H9 (cell line): ENCODE results near the gene BCAS3. TPM values are rescaled to one million over a fixed set of nuclear protein-coding genes. Genes with fewer than 3 reads are reported as not detected.
A peak's percentile ranks its signal among the peaks of the same experiment; 100 is the strongest.

ENCODE experiments used
- DNase-seq: peaks from one replicate; pipeline ENCODE4 v3.0.0-alpha.2; 2017
- H2AFZ ChIP-seq: one replicate; pipeline ENCODE4 v1.6.1; 2013; ENCODE audit warnings: mild to moderate bottlenecking, low read length, control low read depth, moderate library complexity
- H2AK5ac ChIP-seq: 2 replicates; pipeline ENCODE4 v1.6.1; 2013; ENCODE audit warnings: low read length, control low read depth, mixed read lengths; ENCODE audit not compliant: insufficient read length
- H2BK120ac ChIP-seq: one replicate; pipeline ENCODE4 v1.6.1; 2013; ENCODE audit warnings: low read depth, mild to moderate bottlenecking, low read length, control low read depth, inconsistent platforms; ENCODE audit not compliant: poor library complexity, severe bottlenecking
- H2BK12ac ChIP-seq: 2 replicates; pipeline ENCODE4 v1.6.1; 2013; ENCODE audit warnings: low read length, control low read depth, mixed read lengths, low read depth; ENCODE audit not compliant: insufficient read length
- H2BK15ac ChIP-seq: 2 replicates; pipeline ENCODE4 v1.6.1; 2013; ENCODE audit warnings: low read depth, low read length, control low read depth
- H2BK20ac ChIP-seq: one replicate; pipeline ENCODE4 v1.6.1; 2013; ENCODE audit warnings: low read depth, mild to moderate bottlenecking, low read length, control low read depth, inconsistent platforms; ENCODE audit not compliant: poor library complexity, severe bottlenecking
- H2BK5ac ChIP-seq: 2 replicates; pipeline ENCODE4 v1.6.1; 2013; ENCODE audit warnings: low read length, control low read depth, mixed read lengths; ENCODE audit not compliant: insufficient read length
- H3K14ac ChIP-seq: 2 replicates; pipeline ENCODE4 v1.6.1; 2013; ENCODE audit warnings: low read length, control low read depth; ENCODE audit not compliant: insufficient read depth
- H3K18ac ChIP-seq: 2 replicates; pipeline ENCODE4 v1.6.1; 2013; ENCODE audit warnings: low read depth, mild to moderate bottlenecking, mixed read lengths, low read length, control low read depth; ENCODE audit not compliant: insufficient read length
- H3K23ac ChIP-seq: 2 replicates; pipeline ENCODE4 v1.6.1; 2013; ENCODE audit warnings: low read length, control low read depth, mixed read lengths, low read depth; ENCODE audit not compliant: insufficient read length
- H3K23me2 ChIP-seq: 2 replicates; pipeline ENCODE4 v1.6.1; 2013; ENCODE audit warnings: low read depth, mild to moderate bottlenecking, mixed read lengths, low read length, control low read depth; ENCODE audit not compliant: insufficient read length, poor library complexity, severe bottlenecking
- H3K27ac ChIP-seq: 2 replicates; pipeline ENCODE4 v1.5.1; 2013; ENCODE audit warnings: low read length, control low read depth, mixed read lengths, low read depth; ENCODE audit not compliant: insufficient read length
- H3K27me3 ChIP-seq: 2 replicates; pipeline ENCODE4 v1.6.1; 2013; ENCODE audit warnings: low read length, control low read depth, inconsistent platforms; ENCODE audit not compliant: insufficient read depth
- H3K4ac ChIP-seq: 2 replicates; pipeline ENCODE4 v1.6.1; 2013; ENCODE audit warnings: low read depth, mild to moderate bottlenecking, control low read depth, inconsistent platforms, low read length, moderate library complexity
- H3K4me1 ChIP-seq: 2 replicates; pipeline ENCODE4 v1.6.1; 2013; ENCODE audit warnings: low read length, control low read depth, inconsistent platforms; ENCODE audit not compliant: insufficient read depth
- H3K4me2 ChIP-seq: 2 replicates; pipeline ENCODE4 v1.6.1; 2013; ENCODE audit warnings: low read length, control low read depth, mixed read lengths; ENCODE audit not compliant: insufficient read length, insufficient read depth
- H3K56ac ChIP-seq: 2 replicates; pipeline ENCODE4 v1.6.1; 2013; ENCODE audit warnings: low read depth, mild to moderate bottlenecking, mixed read lengths, low read length, control low read depth; ENCODE audit not compliant: insufficient read length
- H3K79me1 ChIP-seq: 2 replicates; pipeline ENCODE4 v1.6.1; 2013; ENCODE audit warnings: low read depth, mild to moderate bottlenecking, moderate library complexity, low read length, control low read depth, inconsistent platforms; ENCODE audit not compliant: insufficient read depth, poor library complexity, severe bottlenecking
- H3K79me2 ChIP-seq: 2 replicates; pipeline ENCODE4 v1.6.1; 2013; ENCODE audit warnings: low read length, control low read depth, inconsistent platforms; ENCODE audit not compliant: insufficient read depth
- H3K9ac ChIP-seq: 2 replicates; pipeline ENCODE4 v1.6.1; 2013; ENCODE audit warnings: low read length, control low read depth, mixed read lengths; ENCODE audit not compliant: insufficient read length; ENCODE audit errors: extremely low read depth
- H3K9me3 ChIP-seq: one replicate; pipeline ENCODE4 v1.6.1; 2013; ENCODE audit warnings: low read depth, low read length, inconsistent platforms; ENCODE audit not compliant: control insufficient read depth
- H3T11ph ChIP-seq: one replicate; pipeline ENCODE4 v1.6.1; 2013; ENCODE audit warnings: mild to moderate bottlenecking, low read length, control low read depth, inconsistent platforms
- H4K20me1 ChIP-seq: one replicate; pipeline ENCODE4 v1.6.1; 2013; ENCODE audit not compliant: control insufficient read depth, insufficient read length, insufficient read depth
- H4K5ac ChIP-seq: 2 replicates; pipeline ENCODE4 v1.6.1; 2013; ENCODE audit warnings: low read depth, mild to moderate bottlenecking, mixed read lengths, low read length, control low read depth; ENCODE audit not compliant: insufficient read length
- H4K8ac ChIP-seq: replicated peaks from 2 replicates; pipeline ENCODE4 v1.6.1; 2013; ENCODE audit warnings: low read length, control low read depth, mixed read lengths, low read depth; ENCODE audit not compliant: insufficient read length
- H4K91ac ChIP-seq: 2 replicates; pipeline ENCODE4 v1.6.1; 2013; ENCODE audit warnings: low read depth, mild to moderate bottlenecking, moderate library complexity, mixed read lengths, low read length, control low read depth; ENCODE audit not compliant: insufficient read length
- H3K27ac Mint-ChIP-seq, 3 experiments: 2 replicates in 2 of 3; 3 replicates in 1 of 3; pipeline ENCODE4 v1.8.0; 2020 to 2021; ENCODE audit warnings: mixed read lengths in 3 of 3, mild to moderate bottlenecking in 1 of 3, moderate library complexity in 1 of 3
- H3K27me3 Mint-ChIP-seq: 2 replicates; pipeline ENCODE4 v1.8.0; 2021; ENCODE audit warnings: low read depth, mild to moderate bottlenecking, moderate library complexity, mixed read lengths
- H3K36me3 Mint-ChIP-seq, 3 experiments: 2 replicates in 2 of 3; 3 replicates in 1 of 3; pipeline ENCODE4 v1.8.0; 2020 to 2021; ENCODE audit warnings: low read depth in 3 of 3, mixed read lengths in 3 of 3; ENCODE audit not compliant: insufficient read depth in 1 of 3
- H3K4me1 Mint-ChIP-seq, 2 experiments: 2 replicates each; pipeline ENCODE4 v1.8.0; 2020; ENCODE audit warnings: mixed read lengths in 2 of 2
- H3K4me3 Mint-ChIP-seq, 2 experiments: 2 replicates in 1 of 2; 3 replicates in 1 of 2; pipeline ENCODE4 v1.8.0; 2020 to 2021; ENCODE audit warnings: mild to moderate bottlenecking in 2 of 2, mixed read lengths in 2 of 2, moderate library complexity in 1 of 2
- H3K9me3 Mint-ChIP-seq, 2 experiments: 2 replicates in 1 of 2; 3 replicates in 1 of 2; pipeline ENCODE4 v1.8.0; 2020; ENCODE audit warnings: mild to moderate bottlenecking in 2 of 2, mixed read lengths in 2 of 2, moderate library complexity in 1 of 2
- WGBS: extraction: QIAGEN DNeasy Blood & Tissue Kit; methylation state at CpG from one replicate; pipeline ENCODE4 v1.1.7; 2013; ENCODE audit warnings: missing lambda C conversion rate, low lambda C conversion rate, mixed read lengths; ENCODE audit not compliant: insufficient read length; ENCODE audit errors: extremely low coverage; 5-methylcytosine and 5-hydroxymethylcytosine counted together
- total RNA-seq: library from RNA; stranded (reverse); gene quantifications from 2 replicates; pipeline ENCODE4 v1.2.1, GENCODE V29; 2021
- TF ChIP-seq, protein P1 (sequence below): fragments of 200-600 bp; sonication (generic); conservative IDR thresholded peaks from 3 replicates; pipeline ENCODE4 v1.8.0; 2021; ENCODE audit warnings: antibody characterized with exemption, mild to moderate bottlenecking

BCAS3 gene
- total RNA-seq, 1 experiment from 2014 or later: 22.4 TPM

DNA sequence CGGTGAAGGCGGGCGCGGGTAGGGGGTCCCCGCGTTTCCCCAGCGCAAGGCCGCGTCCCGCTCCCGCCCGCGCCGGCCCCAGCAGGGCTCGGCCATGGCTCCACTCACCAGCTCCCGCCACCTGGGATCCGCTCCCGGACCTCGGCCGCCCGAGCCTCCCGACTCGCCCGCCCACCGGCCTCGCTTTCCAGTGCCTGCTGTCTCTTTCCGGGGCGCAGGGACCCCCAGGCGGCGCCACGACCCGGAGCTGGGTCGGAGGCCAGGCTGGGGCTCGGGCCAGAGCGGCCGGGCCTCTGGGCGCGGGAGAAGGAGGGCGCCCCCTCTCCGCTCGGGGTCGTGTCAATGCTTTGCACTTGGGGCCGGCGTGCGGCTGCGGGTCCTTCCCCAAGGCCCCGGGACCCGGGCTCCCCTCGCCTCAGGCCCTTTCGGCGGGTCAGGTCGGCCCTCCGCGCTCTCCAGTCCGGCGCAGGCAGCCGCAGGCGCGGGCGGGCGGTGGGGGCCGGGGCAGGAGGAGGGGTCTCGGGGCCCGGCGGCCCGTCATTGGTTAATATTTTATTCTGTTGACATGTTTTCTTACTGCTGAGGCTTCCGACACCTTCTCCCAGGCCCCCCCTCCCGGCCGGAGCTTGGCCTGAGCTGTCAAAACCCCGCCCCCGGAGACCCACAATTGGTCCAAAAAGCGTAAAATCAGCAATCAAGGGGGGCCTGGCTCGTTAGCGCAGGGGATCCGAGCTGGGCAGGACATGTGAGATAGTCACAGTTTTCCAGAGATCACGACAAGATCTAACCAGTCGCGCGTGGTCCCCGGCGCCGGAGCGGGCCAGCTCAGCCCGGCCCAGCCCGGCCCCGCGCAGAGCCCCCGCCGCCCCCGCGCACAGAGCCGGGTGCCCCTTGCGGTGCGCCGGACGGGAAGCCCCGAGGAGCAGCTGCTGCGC is 721.7 kb downstream of the BCAS3 start, which contains the start of gene TBX2:
Gene TBX2, plus strand, starts transcription at position 713 of the 935 bp plus-strand sequence. CDS start 334 bp downstream, outside the sequence.
- peaks cover 2% of the 10 kb centered on the region for H4K20me1 ChIP-seq
- no peak within 1 kb of the TSS for H3K56ac ChIP-seq
- no peaks in the 10 kb centered on the region for H3K79me2 ChIP-seq
- no peak within 1 kb of the TSS for H2AK5ac ChIP-seq
- no peak within 1 kb of the TSS for H2BK20ac ChIP-seq
- TF ChIP-seq, protein P1, sequence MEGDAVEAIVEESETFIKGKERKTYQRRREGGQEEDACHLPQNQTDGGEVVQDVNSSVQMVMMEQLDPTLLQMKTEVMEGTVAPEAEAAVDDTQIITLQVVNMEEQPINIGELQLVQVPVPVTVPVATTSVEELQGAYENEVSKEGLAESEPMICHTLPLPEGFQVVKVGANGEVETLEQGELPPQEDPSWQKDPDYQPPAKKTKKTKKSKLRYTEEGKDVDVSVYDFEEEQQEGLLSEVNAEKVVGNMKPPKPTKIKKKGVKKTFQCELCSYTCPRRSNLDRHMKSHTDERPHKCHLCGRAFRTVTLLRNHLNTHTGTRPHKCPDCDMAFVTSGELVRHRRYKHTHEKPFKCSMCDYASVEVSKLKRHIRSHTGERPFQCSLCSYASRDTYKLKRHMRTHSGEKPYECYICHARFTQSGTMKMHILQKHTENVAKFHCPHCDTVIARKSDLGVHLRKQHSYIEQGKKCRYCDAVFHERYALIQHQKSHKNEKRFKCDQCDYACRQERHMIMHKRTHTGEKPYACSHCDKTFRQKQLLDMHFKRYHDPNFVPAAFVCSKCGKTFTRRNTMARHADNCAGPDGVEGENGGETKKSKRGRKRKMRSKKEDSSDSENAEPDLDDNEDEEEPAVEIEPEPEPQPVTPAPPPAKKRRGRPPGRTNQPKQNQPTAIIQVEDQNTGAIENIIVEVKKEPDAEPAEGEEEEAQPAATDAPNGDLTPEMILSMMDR: no peak
- Mint-ChIP-seq H3K27ac (no peak within 1 kb of the TSS), H3K27me3 (peaks cover 93% of the 10 kb centered on the region), H3K4me1 (peaks cover 28 to 34% of the 10 kb centered on the region in 2 experiments), H3K4me3 (peak within 1 kb of the TSS; percentile 38 to 76; a peak in 4 of 5 replicates), H3K36me3 (no peaks in the 10 kb centered on the region; a peak in 1 of 7 replicates), H3K9me3 (peaks cover 0 to 5% of the 10 kb centered on the region in 2 experiments; a peak in 4 of 5 replicates)
- no peak within 1 kb of the TSS for H2BK12ac ChIP-seq
- H4K5ac ChIP-seq: no peak within 1 kb of the TSS
- H2BK15ac ChIP-seq: no peak within 1 kb of the TSS
- peak; percentile 92 for DNase-seq
- peaks cover 8% of the 10 kb centered on the region for H3K23me2 ChIP-seq
- H3K4ac ChIP-seq: no peak within 1 kb of the TSS
- no peak within 1 kb of the TSS for H4K91ac ChIP-seq
- WGBS: no CpG with 5 or more reads among the region's 98 CpGs
- peak within 1 kb of the TSS; percentile 30 for H3K4me2 ChIP-seq
- no peak within 1 kb of the TSS for H3K23ac ChIP-seq
- H3K14ac ChIP-seq: no peak within 1 kb of the TSS
- no peak within 1 kb of the TSS for H2BK5ac ChIP-seq
- no peaks in the 10 kb centered on the region for H3K9me3 ChIP-seq
- H3T11ph ChIP-seq: no peak within 1 kb of the TSS
- no peak within 1 kb of the TSS for H2AFZ ChIP-seq
- H2BK120ac ChIP-seq: no peak within 1 kb of the TSS
- H3K79me1 ChIP-seq: no peaks in the 10 kb centered on the region
- no peak within 1 kb of the TSS for H4K8ac ChIP-seq
- H3K27me3 ChIP-seq: peaks cover 90% of the 10 kb centered on the region
- no peak within 1 kb of the TSS for H3K9ac ChIP-seq
- no peaks in the 10 kb centered on the region for H3K4me1 ChIP-seq
- no peak within 1 kb of the TSS for H3K27ac ChIP-seq
- no peak within 1 kb of the TSS for H3K18ac ChIP-seq
